Lung (tissue), 12 donors: ENCODE measurements around the gene C9orf152. TPM values are rescaled to one million over a fixed set of nuclear protein-coding genes. Genes with fewer than 3 reads are reported as not detected.
A peak's percentile ranks its signal among the peaks of the same experiment; 100 is the strongest.

Experiments used
- ATAC-seq: fragments of 200-7000 bp; cut with Tn5 transposase; one replicate; pipeline ENCODE4 v1.9.1; 2020; ENCODE audit warnings: moderate number of reproducible peaks; ENCODE audit not compliant: insufficient read depth, low FRiP score
- DNase-seq, 3 donors: peaks; one replicate each; pipeline ENCODE4 v3.0.0-alpha.2; 2013 to 2017
- H3K27ac ChIP-seq, 2 donors: one replicate each; pipeline ENCODE4 v1.5.1; 2013; ENCODE audit warnings: mild to moderate bottlenecking in 2 of 2, moderate library complexity in 2 of 2, control low read depth in 1 of 2, inconsistent platforms in 1 of 2, low read depth in 1 of 2, low read length in 1 of 2
- H3K27me3 ChIP-seq, 3 donors: one replicate each; pipeline ENCODE4 v1.5.1; 2013; ENCODE audit warnings: low read length in 2 of 3; ENCODE audit not compliant: control insufficient read depth in 3 of 3, insufficient read depth in 3 of 3
- H3K36me3 ChIP-seq, 4 donors: one replicate each; pipeline ENCODE4 v1.5.1; 2013; ENCODE audit warnings: low read length in 4 of 4, mild to moderate bottlenecking in 1 of 4, moderate library complexity in 1 of 4; ENCODE audit not compliant: control insufficient read depth in 4 of 4, insufficient read depth in 4 of 4
- H3K4me1 ChIP-seq, 5 donors: one replicate each; pipeline ENCODE4 v1.5.1; 2013; ENCODE audit warnings: low read length in 5 of 5, mild to moderate bottlenecking in 2 of 5, moderate library complexity in 1 of 5; ENCODE audit not compliant: control insufficient read depth in 5 of 5, insufficient read depth in 5 of 5
- H3K4me3 ChIP-seq: one replicate; pipeline ENCODE4 v1.5.1; 2013; ENCODE audit warnings: mild to moderate bottlenecking, control low read depth, moderate library complexity
- H3K9ac ChIP-seq, 2 donors: one replicate each; pipeline ENCODE4 v1.5.1; 2013; ENCODE audit warnings: low read length in 2 of 2, control low read depth in 1 of 2; ENCODE audit not compliant: insufficient read depth in 1 of 2
- H3K9me3 ChIP-seq, 4 donors: one replicate each; pipeline ENCODE4 v1.5.1; 2013; ENCODE audit warnings: low read length in 3 of 4, mild to moderate bottlenecking in 1 of 4, moderate library complexity in 1 of 4; ENCODE audit not compliant: control insufficient read depth in 4 of 4, insufficient read depth in 3 of 4
- CTCF ChIP-seq: IDR thresholded peaks from 2 replicates; pipeline ENCODE4 v1.5.1; 2012; ENCODE audit warnings: mild to moderate bottlenecking; ENCODE audit errors: control extremely low read depth, extremely low read depth
- WGBS, 2 donors: extraction: QIAGEN DNeasy Blood & Tissue Kit; methylation state at CpG; one replicate each; pipeline ENCODE4 v1.1.7; 2013; 5-methylcytosine and 5-hydroxymethylcytosine counted together
- polyA plus RNA-seq, 2 donors: library from polyadenylated mRNA; stranded (reverse); fragments of 200-250 nt; gene quantifications; one replicate each; pipeline ENCODE4 v1.2.1, GENCODE V29; 2013
- total RNA-seq, 2 donors: library from RNA; depleted of rRNA in 1 of 2; stranded (reverse); fragments of >200 nt in 1 of 2; gene quantifications; one replicate each; pipeline ENCODE4 v1.2.1, GENCODE V29; 2014 to 2021
- donor health status: control.
- donor health status: control.
- donor health status: Bipolar disorder and iron deficiency.
- donor health status: healthy.
- donor health status: DM: yes; HTN: yes; CAD: no.

The C9orf152 gene
- total and polyA plus RNA-seq, 4 donors, result 4.2 to 16.8 (median 11.2) TPM

GRCh38 chr9:110189559-110190320 lies 18.2 kb downstream of the C9orf152 start:
- no peak overlapping the region for H3K4me3 ChIP-seq
- ATAC-seq, result no peak
- H3K36me3 ChIP-seq, result no peaks in the 10 kb centered on the region
- peaks cover 0 to 31% (median 10%) of the 10 kb centered on the region in 5 donors for H3K4me1 ChIP-seq
- no peak for DNase-seq
- WGBS, 2 donors, result 63 to 87% methylated on average over 6 of the region's 6 CpGs
- no peak overlapping the region for H3K9ac ChIP-seq
- no peak for TF ChIP-seq CTCF
- H3K27me3 ChIP-seq, result no peaks in the 10 kb centered on the region
- no peaks in the 10 kb centered on the region for H3K9me3 ChIP-seq
- peak overlapping the region in 1 of 2 donors; percentile 79 for H3K27ac ChIP-seq

GRCh38 chr9:110188991-110189390 lies 19.0 kb downstream of the C9orf152 start:
- H3K9ac ChIP-seq, result no peak overlapping the region
- H3K4me1 ChIP-seq, result peaks cover 0 to 27% (median 10%) of the 10 kb centered on the region in 5 donors
- H3K4me3 ChIP-seq, result no peak overlapping the region
- ATAC-seq (peak; percentile 86), DNase-seq (peak; percentile 64 to 88 (median 86))
- no peak for TF ChIP-seq CTCF
- no peaks in the 10 kb centered on the region for H3K36me3 ChIP-seq
- H3K27me3 ChIP-seq, result no peaks in the 10 kb centered on the region
- 14 to 16% methylated on average over 4 of the region's 4 CpGs for WGBS, 2 donors
- peak overlapping the region in 1 of 2 donors; percentile 76 for H3K27ac ChIP-seq
- H3K9me3 ChIP-seq, result no peaks in the 10 kb centered on the region

- no peak for ATAC-seq
- H3K36me3 ChIP-seq, result no peaks in the 10 kb centered on the region
- H3K9ac ChIP-seq, result no peak overlapping the region
- H3K4me1 ChIP-seq, result peaks cover 0 to 23% (median 10%) of the 10 kb centered on the region in 5 donors
- 48 to 62% methylated on average over 4 of the region's 4 CpGs for WGBS, 2 donors
- peak overlapping the region in 1 of 2 donors; percentile 85 for H3K27ac ChIP-seq
- DNase-seq, result no peak
- TF ChIP-seq CTCF, result no peak
- no peaks in the 10 kb centered on the region for H3K9me3 ChIP-seq
- no peaks in the 10 kb centered on the region for H3K27me3 ChIP-seq
- no peak overlapping the region for H3K4me3 ChIP-seq
These were observed 19.9 kb downstream of the C9orf152 start for GRCh38 chr9:110188101-110188500.
